Hippocampal formation (tissue), 2 donors: ENCODE measurements around the gene FBRSL1.
"Not testable (repeated sequence)": the region's sequence is repeated elsewhere in the genome, so short reads cannot be mapped to it uniquely, and the experiment has no call there.

Source experiments
- DNase-seq, 2 donors: peaks; one replicate each; lab custom pipeline; 2025; lab: John Stamatoyannopoulos, UW

Gene FBRSL1

GRCh38 chr12:132470397-132470796 is 19.6 kb upstream of the FBRSL1 start:
- no peak for DNase-seq

- no peak for DNase-seq
Observed at GRCh38 chr12:132471011-132471857, 18.7 kb upstream of the FBRSL1 start.

GRCh38 chr12:132471858-132472255 is 18.1 kb upstream of the FBRSL1 start:
- no peak for DNase-seq

GRCh38 chr12:132472386-132472785 is 17.6 kb upstream of the FBRSL1 start:
- no peak for DNase-seq

DNA sequence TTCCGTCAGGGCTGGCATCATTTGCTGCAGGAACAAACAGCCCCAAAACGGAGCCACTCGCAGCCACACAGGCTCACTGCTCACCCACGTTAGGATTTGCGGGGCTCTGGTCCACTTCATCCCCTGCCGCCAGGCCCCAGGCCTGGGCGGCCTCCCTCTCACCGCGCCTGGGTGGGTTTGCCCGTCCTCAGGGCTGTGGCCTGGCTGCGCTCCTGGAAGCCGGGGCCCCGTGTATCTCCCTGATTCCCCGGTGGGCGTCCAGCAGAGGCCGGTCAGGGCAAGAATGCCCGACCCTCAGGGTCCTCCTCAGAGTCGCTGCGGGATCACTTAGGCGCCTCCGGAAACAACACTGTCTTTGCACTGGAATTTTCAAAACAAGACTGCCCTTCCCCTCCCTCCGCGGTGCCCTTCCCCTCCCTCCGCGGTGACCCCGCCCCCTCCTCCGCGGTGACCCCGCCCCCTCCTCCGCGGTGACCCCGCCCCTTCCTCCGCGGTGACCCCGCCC is 15.7 kb upstream of the FBRSL1 start:
- no peak for DNase-seq

GRCh38 chr12:132474799-132475303 is 15.1 kb upstream of the FBRSL1 start:
- not testable (repeated sequence) for DNase-seq

GRCh38 chr12:132475304-132476037 is 14.5 kb upstream of the FBRSL1 start:
- no peak for DNase-seq

DNA sequence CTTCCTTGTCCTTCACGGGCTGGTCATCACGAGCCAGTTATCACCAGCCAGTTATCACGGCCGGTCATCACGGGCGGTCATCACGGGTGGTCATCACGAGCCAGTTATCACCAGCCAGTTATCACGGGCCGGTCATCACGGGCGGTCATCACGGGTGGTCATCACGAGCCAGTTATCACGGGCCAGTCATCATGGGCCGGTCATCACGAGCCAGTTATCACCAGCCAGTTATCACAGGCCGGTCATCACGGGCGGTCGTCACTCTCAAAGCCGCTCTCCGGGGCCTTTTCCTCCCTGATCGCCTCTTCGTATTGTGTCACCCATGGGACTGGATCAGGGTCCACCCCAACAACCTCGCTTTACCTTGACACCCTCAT is 13.9 kb upstream of the FBRSL1 start:
- no peak for DNase-seq

- DNase-seq = no peak
Observed at GRCh38 chr12:132476421-132476820, 13.5 kb upstream of the FBRSL1 start.

- no peak for DNase-seq
Observed at GRCh38 chr12:132477017-132477702, 12.8 kb upstream of the FBRSL1 start.

DNA sequence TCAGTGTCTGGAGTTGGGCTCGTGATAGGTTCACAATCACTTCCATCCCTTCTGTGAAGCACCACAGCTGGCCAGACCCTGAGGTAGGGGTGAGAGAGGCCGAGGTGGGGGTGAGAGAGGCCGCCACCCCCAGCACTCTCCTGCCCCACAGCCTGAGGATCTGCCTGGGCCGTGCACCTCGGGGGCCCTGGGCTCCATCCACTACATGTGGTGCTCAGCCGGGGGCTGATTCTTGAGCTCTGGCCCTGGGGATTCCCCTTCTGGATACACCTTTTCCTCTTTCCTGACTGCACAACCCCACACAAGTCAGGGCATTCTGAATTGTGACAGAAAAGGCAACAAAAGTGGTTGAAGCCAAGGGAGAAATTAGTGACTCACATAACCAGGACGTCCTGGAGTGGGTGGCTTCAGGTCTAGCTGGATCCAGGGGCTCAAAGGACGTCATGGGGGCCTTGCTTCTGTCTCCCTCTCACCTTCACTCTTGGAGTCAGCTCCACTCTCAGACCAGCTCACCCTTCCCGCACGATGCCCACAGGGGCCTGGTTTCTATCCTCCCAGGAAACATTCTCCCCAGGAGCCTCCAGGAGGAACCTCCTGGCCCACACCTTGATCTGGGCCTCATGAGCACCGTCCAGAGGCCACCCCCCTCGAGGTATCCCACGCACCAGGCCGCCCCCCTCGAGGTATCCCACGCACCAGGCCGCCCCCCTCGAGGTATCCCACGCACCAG is 12.1 kb upstream of the FBRSL1 start:
- DNase-seq = no peak

GRCh38 chr12:132478433-132478803 is 11.5 kb upstream of the FBRSL1 start:
- DNase-seq = no peak

DNA sequence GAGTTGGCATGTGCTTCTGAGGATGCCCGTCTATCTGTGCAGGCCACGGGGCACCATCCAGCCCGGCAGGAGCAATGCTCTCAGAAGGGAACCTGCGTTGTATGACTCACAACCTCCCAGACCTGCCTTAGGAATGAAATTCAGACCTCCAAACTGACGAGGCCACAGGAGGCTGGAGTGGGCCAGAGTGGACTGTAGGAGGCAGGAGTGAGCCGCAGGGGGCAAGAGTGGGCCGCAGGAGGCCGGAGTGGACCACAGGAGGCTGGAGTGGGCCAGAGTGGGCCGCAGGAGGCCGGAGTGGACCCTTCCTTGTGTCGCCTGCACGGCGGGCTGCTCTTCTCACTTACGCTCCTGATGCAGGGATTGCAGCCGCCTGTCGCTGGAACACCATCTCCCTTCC is 11.1 kb upstream of the FBRSL1 start:
- DNase-seq = no peak

- no peak for DNase-seq
Observed at GRCh38 chr12:132479291-132479690, 10.7 kb upstream of the FBRSL1 start.

DNA sequence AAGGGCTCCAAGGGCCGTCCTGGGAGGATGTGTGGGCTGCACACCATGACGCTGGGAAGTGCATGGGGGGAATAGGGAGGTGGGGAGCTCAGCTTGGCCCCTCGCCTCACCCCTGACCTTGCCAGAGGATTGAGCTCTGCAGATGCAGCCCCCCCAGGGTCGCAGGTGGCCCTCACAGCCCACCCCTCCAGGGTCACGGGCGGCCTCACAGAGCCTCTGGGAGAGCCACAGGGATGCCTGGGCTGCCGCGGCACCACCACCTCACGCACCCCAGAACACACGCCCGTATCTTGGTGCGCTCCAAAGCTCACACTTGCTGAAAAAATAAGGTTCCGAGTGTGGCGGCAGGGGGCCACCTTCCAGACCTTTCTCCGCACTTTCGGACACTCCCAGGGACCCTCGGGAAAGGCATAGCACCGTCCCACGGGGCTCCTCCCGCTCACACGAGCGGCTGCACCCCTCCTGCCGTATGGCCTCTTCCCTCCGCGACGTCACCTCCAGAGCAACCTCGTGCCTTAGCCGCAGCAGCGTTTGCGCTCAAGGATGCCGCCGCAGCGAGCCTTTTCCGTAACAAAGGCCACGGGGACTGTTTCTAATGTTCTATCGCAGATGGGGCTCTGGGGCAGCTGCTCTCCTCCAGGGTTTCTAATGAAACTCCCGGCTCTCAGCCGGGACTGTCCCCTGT is 9.9 kb upstream of the FBRSL1 start:
- DNase-seq = no peak

- DNase-seq = no peak
Observed at GRCh38 chr12:132480623-132481132, 9.3 kb upstream of the FBRSL1 start.

DNA sequence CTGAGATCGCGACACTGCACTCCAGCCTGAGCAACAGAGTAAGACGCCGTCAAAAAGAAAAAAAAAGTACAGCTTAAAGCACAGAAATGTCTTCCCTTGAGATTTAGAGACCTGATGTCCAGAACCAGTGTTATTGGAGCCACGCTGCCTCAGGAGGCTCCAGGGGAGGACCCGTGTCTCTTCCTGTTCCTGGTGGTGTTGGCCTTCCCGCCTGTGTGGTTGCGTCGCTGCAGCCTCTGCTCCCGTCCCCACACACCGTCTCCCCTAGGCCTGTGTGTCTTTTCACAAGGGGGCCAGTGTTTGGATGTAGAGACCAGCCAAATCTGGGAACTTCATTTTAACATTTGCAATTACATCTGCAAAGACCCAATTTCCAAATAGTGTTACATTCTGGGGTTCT is 8.6 kb upstream of the FBRSL1 start:
- no peak for DNase-seq

DNA sequence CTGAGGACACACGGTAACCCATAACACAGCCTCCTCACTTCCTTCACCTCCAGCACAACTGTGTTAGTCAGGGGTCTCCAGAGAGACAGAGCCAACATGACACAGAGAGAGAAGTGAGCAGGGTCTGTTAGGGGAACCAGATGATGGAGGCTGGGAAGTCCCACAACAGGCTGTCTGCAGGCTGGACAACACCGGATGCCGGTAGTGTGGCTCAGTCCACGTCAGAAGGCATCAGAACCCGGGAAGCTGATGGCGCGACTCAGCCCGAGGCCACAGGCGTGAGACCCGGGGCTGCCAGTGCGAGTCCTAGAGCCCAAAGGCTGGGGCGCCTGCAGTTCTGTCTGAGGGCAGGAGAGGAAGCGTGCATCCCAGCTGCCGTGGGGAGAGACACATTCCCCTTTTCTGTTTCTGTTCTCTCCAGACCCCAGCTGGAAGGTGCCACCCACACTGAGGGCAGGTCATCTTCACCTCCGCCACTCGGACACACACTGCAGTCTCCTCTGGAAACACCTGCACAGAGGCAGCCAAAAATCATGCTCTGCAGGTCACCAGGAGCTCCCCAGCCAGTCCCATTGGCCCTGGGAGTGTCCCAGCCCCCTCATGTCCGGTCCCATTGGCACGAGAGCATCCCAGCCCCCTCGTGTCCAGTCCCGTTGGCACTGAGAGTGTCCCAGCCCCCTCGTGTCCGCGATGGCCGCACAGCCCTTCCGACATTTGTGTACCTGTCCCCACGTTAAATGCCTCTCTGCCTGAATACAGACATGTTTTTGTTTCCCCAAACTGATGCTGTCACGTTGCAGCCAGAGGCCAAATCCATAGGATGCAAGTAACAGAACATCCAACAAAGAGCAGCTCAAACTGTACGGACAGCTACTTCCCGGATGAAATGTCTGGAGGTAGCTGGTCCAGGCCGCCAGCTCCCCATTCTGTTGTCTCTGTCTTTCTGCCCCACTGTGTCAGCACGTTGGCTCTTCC is 7.9 kb upstream of the FBRSL1 start:
- DNase-seq = no peak

DNA sequence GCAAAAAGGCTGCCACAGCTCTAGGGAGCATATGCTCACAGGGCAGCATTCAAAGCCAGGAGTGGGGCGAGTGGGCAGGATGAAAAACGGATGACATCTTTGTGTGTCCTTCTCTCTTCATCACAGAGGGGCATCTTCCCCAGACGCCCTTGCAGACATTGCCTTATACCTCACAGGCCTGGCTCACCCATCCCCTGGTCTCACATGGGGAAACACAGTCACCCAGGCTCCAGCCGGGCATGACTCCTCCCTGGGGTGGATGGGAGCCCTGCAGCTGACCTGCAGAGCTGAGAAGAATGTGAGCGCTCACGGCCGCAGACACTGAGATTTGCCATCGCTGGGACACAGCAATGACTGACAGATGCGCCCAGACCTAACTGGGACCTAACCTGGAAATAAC is 7.2 kb upstream of the FBRSL1 start:
- no peak for DNase-seq

DNA sequence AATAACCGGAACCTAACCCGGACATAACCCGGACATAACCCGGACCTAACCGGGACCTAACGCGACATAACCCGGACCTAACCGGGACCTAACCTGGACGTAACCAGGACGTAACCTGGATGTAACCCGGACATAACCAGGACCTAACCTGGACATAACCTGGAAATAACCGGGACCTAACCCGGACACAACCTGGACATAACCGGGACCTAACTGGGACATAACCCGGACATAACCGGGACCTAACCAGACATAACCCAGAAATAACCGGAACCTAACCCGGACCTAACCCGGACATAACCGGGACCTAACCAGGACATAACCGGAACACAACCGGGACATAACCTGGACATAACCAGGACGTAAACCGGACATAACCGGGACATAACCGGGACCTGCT is 6.7 kb upstream of the FBRSL1 start:
- no peak for DNase-seq
